GM18526 (cell line): ENCODE data around the gene RNF26.

Experiments
- POLR2A ChIP-seq: IDR thresholded peaks from 3 replicates; pipeline ENCODE4 v1.6.1; 2011; ENCODE audit not compliant: insufficient read length; ENCODE audit errors: extremely low read depth

Gene RNF26

GRCh38 chr11:119355091-119355843 is 20.9 kb downstream of the RNF26 start:
- TF ChIP-seq POLR2A = no peak

GRCh38 chr11:119356349-119357031 is 22.2 kb downstream of the RNF26 start:
- TF ChIP-seq POLR2A = no peak

DNA sequence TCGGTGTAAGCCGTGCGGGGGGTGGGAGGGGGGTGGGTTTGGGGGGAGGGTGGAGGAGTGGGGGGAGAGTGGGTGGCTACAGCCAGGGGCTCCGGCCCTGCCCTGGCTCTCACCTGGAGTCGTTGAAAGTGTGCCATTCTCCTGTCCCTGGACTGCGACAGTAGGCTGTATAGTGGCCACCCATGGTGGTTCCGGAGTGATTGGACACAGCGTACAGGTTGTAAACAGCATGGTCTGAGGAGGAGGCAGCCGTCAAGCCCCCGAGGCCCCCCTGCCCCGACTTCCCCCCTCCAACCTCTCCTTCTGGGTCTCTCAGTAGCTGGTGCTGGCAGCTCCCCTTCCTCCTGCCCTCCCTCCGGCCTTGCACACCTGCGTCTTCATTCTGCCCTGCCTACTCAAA is 22.7 kb downstream of the RNF26 start:
- TF ChIP-seq POLR2A = no peak

DNA sequence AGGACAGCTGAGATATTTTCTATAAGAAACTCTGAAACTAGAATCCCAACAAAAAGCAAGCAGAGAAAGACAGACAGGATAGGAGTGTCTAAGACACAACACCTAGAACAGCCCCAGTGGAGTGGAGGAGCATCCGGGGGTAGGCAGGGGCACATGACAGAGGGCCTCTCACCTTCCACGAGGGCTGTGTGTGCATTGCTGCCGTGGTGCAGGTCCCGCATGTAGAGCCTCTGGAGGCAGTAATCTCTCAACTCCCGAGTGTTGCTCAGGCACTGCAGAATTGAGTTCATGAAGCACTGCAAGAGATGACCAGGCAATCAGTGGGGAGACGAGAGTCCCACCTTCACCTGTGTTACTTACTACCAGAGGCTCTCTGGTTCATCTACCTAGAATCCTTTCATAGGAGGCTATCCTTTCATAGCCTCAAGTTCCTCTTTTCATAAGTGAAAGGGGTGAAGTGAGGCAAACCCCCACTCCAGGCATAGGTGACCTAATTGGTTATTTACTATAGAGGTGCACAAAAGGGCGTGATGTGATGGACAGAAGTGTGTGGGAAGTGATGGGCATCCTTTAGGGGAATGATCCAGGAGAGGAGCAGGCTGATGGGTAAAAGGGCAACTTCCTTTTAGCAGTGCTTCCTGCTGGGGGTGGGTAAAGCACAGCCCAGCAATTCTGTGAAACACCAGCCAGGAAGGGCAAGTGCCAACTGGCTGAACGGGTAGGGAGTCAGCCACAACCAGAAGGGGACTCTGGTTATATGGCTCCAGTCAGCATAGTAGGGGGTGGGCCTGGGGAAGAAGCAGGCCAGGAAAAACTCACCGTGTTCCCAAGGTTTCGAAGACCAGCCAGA is 25.3 kb downstream of the RNF26 start:
- no peak for TF ChIP-seq POLR2A

DNA sequence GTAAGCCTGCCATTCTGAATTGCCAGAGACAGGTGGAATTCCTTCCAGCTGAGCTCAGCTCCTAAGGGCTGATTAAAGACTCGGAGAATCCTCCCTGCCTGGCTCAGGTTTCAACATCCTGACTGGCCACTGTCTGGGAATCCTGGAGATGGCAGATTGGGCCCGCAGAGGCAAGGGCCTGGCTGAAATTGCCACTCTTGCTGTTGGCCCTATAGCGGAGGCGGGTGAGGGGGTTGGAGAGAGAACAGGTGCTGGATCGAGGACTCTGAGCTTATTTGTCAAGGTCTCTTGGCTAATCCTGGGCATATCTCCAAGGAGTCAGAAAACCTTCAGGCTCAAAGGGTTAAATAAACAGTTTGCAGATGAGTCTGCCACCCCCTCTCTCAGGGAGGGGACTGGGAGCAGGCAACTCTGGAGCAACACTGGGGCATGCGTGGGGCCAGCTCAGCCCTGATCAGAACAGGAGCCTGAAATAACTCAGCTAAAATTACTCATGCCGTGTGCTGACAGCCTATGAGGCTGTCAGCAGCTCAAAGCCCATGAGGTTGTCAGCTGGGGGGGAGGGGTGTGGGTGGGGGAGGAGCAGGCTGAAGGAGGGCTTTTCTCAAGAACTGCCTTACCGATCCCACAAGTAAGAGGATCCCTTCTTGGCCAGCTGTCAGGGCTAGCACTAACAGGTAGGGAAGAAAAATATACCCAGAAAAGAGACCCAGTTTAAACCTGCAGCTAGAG is 26.9 kb downstream of the RNF26 start:
- no peak for TF ChIP-seq POLR2A

- TF ChIP-seq POLR2A = no peak
Observed at GRCh38 chr11:119361941-119362725, 27.8 kb downstream of the RNF26 start.

GRCh38 chr11:119362741-119363080 is 28.4 kb downstream of the RNF26 start:
- TF ChIP-seq POLR2A = no peak

DNA sequence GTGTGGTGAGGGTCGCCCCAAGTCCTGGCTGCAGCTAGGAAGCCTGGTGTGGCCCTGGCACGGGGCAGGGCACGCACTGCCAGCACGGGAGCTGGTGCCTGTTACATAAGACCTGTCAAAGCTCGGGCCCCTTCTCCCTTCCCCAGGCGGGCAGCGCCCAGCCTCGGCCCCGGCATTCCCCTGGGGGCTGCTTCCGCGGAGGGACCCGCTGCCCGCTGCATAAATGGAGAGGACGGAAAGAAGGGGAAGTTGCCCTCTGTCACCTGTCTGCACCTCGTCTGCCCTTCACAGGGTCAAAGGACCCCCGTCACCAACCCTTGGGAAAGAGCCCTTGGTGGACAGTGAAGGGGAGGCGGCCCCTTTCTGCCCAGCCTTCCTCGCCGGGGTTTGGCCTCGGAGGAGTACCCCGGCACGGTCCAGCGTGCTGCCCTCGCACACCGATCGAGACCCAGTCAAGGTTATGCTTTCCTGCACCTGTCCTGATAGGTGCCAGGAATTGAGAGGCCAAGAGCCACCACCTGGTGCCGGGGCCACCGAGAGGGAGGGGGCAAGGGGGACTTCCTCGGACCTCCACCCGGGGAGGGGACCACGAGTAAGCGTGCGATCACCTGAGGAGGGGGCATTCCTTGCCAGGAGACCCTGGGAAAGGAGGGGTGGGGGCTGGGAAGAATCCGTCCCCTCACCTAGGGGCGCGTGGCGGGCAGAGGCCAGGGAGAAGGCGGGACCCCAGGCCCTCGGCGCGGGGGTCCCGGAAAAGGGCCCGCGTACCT is 28.9 kb downstream of the RNF26 start:
- TF ChIP-seq POLR2A = no peak

- TF ChIP-seq POLR2A = no peak
Observed at GRCh38 chr11:119363851-119364590, 29.7 kb downstream of the RNF26 start.

DNA sequence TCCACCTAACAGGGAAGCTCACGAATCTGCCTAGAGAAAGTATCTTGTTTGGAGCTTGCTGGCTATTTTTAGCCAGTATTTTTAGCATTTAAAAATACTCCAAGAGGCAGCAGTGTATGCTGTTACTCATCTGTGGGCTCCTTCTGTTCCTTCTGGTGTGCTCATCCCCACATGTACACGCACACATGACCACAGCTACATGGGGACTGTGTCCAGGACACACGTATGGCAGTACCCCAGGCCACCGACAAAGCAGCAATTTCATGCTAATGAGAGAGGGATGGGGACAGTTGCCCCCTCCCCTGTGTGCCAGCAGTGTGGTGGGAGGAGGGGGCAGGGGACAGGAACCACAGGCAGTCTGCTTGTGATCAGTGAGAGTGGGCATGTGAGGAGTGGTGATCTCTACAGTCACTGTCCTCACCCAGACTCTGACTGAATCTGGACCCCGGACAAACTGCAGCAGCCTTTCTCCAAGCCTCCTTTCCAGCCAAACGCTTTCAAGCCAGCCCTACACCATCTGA is 30.8 kb downstream of the RNF26 start:
- TF ChIP-seq POLR2A = no peak

DNA sequence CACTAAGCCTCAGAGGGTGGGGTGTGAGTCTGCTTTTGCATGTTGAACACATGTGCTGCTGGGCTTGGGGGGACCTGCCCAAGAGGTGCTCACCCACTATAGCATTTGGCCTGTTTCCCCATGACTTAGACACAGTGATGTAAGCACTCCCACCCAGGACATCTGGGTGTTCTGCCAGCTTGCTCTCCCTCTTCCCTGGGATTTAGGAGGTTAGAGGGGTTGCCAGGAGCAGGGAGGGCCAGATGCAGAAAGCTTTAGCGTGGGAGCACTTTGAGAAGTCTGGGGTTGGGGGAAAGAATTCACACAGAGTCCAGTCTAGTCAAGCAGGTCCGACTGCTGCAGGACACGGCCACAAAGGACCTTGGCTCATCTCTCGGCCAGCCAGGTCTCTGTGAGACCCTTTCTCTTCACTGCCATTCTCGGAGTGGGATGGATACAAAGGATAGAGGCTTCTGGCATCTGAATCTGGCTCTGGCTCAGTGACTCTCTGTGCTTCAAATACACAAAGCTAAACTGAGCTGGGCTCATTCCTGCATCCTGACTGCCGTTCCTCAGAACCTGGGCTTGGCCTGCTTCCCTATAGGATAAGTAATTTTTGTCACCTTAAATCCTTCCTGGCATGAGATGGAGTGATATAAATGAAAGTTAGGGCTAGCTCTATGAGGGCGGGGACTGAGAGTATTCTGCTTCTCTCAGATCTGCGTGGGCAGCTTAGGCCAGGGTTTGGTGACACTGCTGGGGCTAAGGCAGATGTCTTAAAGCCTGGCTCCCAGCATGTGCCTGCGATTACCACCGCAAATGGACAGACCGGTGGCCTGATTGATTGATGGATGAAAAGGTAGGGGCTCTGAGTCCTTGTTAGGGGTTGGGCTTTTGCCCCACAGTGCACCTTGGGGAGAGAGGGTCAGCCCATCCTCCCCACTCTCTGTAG is 32.6 kb downstream of the RNF26 start:
- no peak for TF ChIP-seq POLR2A

DNA sequence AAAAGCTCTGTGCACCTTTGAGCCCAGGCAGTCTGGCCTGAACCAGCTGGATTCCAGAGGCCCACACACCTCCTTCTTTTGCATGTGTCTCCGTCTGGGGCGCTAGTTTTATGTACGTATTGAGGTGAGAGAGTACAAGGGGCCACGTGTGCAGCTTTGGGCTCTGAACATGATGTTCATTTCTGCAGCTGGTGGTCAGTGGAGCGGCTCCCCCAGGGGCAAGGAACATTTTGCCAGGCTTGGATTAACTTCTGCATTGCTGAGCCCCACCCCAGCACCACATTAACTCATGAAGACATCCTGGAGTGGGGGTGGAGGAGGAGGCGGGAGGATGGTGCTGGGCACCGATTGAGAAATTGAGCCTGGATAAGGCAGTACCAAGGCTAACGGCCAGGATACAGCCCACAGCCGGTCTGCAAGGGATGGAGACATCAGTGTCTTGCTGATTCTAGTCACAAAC is 33.4 kb downstream of the RNF26 start:
- TF ChIP-seq POLR2A = no peak
